Ecto neural progenitor cell (in vitro differentiated cells): Measurements from ENCODE around the gene SMIM28.
"Not testable (repeated sequence)": the region's sequence is repeated elsewhere in the genome, so short reads cannot be mapped to it uniquely, and the experiment has no call there.

ENCODE experiments used
- DNase-seq: peaks from one replicate; pipeline ENCODE4 v3.0.0-alpha.2; 2018; ENCODE audit warnings: low spot score

Gene SMIM28

DNA sequence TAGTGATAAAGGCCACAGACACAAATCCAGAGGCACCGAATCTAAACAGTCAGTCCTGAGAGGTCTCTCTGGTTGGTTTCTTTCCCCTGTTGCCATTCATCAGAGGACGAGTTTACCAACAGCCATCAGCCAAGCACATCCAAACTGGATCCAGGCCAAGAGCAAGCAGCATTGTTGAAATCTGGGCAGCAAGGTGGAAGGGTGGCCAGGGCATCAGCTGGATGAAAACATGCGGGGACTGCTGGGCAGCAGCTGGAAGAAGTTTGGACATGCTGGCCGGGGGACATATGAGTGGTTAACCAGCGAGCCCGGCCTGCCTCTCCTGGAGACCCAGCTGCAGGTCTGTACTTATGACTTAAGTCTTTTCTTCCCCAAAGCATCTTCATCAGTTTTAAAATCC lies at the start of gene SMIM28:
Gene SMIM28, plus strand, starts transcription at position 62 of the 400 bp plus-strand sequence. Its CDS starts 168 bp downstream, at position 230.
- DNase-seq = no peak

DNA sequence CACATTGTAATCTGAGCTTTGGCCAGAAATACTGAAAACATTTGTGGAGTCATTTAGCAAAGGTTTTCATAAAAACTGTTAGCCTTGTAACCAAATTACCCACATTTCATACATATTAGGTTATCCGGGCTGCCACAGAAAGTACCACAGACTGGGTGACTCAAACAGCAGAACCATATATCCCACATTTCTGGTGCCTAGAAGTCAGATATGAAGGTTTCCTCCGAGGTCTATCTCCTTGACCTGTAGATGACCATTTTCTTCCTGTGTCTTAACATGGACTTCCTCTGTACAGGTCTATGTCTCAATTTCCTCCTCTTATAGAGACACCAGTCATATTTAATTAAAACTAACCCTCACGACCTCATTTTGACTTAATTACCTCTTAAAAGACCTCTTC lies 49.5 kb upstream of the SMIM28 start:
- no peak for DNase-seq

DNA sequence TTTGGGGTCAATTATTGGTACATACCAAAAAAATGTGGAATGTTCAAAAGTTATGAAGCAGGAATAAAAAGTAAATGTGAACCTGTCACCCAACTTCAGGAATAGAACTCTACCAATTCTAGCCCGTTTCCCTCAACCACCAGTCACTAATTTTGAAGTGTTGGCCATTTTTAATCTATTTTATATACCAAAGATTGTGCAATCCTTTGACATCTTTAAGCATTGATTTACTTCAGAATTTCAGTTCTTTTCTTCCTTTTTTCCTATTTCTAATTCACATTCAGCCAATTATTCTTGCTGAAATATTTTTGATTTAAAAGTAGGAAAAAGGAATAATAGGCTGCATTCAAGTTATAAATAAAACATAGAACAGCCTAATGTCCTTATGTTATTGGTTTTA lies 46.9 kb upstream of the SMIM28 start:
- no peak for DNase-seq

DNA sequence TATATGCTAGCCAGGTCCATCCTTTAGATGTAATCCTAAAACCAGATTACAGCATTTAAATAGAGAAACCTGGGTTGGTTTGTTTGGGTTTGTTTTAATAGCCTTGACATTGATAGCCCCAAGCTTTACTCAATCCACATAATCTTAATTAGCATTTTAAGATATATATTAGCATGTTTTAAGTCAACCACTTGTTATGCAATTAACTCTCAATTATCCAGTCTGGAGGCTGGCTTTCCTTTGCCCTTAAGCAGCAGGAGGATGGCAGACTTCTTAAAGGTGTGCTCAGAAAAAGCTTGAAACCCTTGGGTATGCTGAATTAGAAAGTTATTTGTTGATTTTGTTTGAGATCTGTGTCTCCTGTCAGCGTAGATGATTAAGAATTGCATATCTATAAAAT lies 46.3 kb upstream of the SMIM28 start:
- DNase-seq = no peak

DNA sequence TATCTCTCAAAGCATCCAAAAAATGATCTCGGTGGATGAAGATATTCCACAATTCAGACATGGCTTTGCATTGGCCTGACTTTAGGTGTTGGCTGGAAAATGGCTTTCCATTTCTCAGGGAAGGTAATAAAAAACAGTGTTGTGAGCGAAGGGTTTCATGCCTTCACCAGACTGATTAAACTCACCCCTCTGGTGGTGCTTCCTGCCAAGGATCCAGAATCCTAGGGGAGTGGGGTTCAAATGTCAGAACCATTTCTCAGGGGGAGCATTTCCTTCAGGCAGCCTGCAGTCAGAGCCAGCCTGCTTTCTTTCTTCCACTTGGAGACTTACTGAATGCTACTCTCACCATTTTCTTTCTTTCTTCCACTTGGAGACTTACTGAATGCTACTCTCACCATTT lies 45.7 kb upstream of the SMIM28 start:
- DNase-seq = no peak

DNA sequence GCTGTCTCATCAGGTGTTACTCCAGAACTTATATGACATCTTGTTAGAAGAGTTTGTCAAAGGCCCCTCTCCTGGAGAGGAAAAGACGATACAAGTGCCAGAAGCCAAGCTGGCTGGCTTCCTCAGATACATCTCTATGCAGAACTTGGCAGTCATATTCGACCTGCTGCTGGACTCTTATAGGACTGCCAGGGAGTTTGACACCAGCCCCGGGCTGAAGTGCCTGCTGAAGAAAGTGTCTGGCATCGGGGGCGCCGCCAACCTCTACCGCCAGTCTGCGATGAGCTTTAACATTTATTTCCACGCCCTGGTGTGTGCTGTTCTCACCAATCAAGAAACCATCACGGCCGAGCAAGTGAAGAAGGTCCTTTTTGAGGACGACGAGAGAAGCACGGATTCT lies 43.7 kb upstream of the SMIM28 start:
- DNase-seq = no peak

DNA sequence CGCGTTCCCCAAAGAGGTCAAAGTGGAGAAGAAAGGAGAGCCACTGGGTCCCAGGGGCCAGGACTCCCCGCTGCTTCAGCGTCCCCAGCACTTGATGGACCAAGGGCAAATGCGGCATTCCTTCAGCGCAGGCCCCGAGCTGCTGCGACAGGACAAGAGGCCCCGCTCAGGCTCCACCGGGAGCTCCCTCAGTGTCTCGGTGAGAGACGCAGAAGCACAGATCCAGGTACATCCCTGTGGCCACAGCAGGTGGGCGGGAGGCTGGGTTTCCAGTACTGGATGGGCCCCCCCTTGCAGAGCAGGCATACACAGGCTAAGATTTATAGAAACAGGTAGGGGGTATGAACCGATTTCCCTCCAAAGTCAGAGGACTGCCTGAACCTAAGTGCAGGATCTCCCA lies 42.7 kb upstream of the SMIM28 start:
- DNase-seq = no peak

DNA sequence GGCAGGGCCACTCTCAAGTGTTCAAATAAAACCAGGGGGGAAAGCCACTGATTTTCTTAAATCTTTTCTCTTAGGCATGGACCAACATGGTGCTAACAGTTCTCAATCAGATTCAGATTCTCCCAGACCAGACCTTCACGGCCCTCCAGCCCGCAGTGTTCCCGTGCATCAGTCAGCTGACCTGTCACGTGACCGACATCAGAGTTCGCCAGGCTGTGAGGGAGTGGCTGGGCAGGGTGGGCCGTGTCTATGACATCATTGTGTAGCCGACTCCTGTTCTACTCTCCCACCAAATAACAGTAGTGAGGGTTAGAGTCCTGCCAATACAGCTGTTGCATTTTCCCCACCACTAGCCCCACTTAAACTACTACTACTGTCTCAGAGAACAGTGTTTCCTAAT lies 41.5 kb upstream of the SMIM28 start:
- no peak for DNase-seq

DNA sequence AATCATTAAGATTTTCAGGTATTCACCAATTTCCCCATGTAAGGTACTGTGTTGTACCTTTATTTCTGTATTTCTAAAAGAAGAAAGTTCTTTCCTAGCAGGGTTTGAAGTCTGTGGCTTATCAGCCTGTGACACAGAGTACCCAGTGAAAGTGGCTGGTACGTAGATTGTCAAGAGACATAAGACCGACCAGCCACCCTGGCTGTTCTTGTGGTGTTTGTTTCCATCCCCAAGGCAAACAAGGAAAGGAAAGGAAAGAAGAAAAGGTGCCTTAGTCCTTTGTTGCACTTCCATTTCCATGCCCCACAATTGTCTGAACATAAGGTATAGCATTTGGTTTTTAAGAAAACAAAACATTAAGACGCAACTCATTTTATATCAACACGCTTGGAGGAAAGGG lies 40.6 kb upstream of the SMIM28 start:
- DNase-seq = no peak

DNA sequence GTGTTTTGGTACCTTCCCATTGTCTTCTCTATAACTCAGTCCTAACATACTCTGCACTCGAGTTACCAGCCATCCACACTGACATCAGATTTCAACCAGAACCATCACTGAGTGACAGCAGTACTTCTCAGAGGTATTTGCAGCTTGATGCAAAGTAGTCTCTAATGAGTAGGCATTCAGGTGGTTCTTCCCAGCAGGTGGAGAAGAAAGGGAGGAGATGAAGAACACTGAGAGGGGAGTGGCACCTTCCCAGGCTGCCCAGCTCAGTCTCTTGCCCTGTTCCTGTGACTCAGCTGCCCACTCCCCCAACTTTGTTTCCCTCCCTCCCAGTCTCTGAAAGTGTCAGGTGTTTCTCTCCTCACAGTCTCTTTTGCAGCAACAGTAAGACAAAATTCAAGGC lies 38.7 kb upstream of the SMIM28 start:
- no peak for DNase-seq

DNA sequence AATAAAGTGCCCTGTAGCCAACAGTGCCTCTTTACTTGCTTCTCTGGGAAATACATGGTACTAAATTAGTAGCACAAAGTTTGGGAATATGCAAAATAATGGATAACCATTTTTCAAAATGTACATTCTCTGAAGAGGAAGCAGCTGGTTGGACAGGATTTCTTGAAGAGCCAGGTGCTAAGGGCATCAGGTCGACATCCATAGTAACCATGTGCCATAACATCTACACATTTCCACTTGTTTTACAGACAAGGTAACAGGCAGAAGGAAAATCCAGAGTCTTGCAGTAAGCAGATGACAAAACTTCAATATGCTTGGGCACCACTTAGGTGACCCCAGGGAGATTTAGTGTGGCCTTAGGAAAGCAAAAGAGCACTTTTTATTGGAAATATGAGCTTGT lies 36.5 kb upstream of the SMIM28 start:
- no peak for DNase-seq

DNA sequence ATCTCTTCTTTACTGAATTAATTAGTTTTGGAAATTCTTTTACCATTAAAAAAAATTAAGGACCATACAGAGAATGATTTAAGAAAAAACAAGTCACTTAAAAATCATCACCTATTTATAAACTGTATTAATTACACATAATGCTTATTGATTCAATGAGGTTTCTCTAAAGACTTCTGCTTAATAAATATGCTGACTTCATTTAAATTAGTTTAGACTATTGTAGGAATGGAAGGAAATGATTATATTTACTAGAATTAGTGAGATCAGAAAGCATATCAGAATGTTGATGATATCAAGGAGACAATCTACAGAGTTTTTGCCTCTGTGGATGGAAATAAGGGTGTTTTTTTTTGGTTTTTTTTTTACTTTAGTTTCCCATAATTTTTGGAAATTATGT lies 34.6 kb upstream of the SMIM28 start:
- DNase-seq = no peak

DNA sequence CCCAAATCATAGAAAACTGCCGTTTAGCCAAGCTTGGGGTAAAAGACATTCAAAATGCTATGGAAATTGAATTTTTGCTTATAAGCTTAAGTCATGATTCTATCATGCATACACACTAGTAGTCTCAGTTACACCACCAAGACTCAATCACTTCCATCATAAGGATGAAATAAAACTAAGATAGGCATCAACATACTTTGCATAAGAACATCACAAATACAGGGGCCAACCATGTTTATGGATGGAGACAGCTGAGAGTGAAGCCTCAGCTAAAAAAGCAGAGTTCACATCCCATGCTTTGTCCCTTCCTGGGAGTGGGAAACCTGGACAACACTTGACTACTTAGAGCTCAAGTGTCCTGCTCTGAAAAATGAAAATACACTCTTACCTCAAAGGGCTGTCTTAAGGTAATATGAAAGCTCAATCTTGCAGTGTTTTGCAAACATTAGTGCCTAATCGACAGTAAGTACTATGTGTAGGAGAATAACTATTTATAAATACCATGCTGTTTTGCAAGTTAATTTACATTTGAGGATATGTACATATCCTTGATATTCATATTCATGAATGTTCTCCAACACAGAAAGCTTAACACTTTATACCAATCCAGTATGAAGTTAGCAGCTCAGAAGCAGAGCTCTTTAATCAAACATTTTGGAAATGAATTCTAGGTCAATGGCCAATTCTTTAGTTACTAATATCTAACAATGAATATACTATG lies 32.0 kb upstream of the SMIM28 start:
- DNase-seq = no peak

DNA sequence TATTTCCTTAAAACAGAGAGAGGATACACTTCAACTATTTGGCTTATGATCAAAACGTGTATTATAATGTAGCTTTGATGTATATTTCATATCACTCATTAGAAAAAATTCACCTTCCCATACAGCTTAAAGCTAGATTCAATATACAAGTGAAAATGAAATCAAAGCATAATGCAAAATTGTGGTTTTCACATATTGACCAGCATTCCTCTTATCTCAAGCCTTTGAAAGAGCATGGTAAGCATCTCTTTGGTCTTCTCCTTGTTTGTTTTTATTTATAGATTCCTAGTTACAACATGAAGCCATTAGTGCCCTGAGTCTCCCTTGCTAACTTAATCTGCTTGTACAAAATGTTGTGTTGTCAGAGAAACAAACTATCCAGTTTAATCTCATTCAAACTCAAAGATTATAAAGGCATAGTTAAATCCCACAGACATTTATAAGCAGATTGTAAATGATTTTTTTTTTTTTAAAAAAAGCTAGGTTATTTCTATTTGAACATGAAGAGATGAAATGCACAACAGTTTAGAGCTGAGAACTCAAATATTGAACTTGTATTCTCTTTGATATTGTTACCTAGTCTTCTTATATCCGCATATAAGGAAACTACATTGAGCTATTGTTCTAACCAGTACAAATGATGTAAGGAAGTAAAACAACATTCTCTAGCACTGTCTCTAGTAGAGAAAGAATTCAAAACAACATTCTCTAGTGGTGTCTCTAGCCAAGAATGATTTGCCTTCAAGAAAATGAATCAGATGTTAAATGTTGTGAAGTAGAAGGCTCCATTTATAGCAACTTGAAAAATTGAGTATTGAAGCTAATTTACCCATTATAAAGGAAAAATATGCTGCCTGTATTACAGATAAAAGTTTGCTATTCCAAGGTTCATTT lies 31.2 kb upstream of the SMIM28 start:
- DNase-seq = no peak

DNA sequence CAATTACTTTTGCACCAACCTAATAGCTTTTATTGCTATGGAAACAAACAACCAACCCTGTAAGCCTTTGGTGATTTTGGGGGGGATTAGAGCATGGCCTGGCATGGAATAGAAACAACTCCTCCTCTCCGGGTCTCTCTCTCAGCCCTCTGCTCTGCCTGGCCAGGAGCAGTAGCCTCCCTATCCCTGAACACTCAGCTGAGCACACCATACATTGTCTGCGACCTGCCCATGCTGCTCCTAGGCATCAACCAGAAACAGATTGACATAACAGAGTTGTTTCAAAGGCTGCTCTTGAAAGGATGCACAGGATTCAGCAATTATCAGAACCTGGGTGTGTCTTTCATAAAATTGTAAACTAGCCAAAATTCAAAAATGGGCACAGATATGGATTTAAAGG lies 29.8 kb upstream of the SMIM28 start:
- DNase-seq = no peak

DNA sequence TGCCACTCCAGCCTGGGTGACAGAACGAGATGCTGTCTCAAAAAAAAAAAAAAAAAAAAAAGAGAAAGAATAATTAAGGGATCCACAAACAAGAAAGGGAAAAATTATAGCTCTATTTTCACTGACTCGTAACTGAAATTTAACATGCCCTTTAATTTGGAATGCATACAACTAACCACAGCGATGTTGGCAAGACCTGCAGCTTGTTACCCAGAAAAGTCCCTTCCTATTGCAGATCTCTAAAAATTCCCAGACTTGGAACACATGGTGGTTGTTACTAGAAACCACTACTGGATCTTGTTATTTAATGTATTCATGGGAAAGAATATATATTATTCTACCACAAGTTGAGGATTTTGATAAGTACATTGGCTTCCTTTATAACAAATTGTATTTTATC lies 27.8 kb upstream of the SMIM28 start:
- no peak for DNase-seq

DNA sequence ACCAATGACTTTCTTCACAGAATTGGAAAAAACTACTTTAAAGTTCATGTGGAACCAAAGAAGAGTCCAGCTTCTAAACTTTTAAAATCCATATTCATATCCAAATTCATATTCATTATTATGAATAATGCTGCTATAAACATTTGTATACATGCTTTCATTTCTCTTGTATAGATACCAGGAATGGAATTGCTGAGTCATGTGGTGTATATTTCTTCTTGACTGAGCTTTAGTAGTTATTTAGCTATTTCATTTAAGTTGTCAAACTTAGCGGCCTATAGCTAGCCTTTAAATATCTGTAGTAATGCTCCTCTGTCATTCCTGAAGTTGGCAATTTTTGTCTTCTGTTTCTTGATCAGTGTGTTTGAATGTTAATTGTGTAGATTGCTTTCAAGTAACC lies 19.8 kb upstream of the SMIM28 start:
- no peak for DNase-seq

DNA sequence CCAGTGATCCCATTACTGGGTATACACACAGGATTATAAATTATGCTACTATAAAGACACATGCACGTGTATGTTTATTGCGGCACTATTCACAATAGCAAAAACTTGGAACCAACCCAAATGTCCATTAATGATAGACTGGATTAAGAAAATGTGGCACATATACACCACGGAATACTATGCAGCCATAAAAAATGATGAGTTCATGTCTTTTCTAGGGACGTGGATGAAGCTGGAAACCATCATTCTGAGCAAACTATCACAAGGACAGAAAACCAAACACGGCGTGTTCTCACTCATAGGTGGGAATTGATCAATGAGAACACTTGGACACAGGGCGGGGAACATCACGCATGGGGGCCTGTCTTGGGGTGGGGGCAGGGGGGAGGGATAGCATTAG lies 9.0 kb upstream of the SMIM28 start:
- not testable (repeated sequence) for DNase-seq

DNA sequence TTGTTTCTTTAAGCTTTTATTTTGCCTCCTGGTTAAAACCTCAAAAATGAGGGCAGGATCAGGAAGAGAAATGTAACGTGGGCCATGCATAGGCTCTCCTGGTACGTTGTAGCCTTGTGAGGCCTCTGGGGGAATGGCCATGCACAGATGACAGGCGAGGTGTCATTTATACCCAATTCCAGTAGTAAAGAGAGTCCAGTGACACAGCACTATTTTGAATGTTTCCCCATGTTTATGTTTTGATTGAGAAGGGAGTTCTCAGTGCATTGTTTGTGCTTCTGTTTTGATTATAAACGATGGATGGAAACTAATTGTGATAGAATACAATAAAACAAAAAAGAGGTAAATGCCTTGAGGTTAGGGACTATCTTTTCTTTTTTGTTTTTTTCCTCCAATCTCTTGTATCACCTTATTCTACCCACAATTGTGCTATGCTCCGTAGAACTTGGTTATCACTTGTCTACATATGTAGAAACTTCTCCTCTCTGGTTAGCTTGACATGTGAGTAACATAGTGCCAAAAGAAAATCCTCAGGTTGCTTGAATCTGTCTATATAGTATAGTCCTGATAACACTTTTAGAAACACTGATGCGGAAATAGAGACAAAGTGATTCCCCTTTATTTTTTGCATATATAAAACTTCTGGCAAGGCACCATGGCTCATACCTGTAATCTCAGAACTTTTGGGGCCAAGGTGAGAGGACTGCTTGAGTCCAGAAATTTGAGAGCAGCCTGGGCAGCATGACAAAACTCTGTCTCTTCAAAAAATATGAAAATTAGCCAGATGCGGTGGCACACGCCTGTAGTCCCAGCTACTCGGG lies 6.9 kb upstream of the SMIM28 start:
- no peak for DNase-seq

DNA sequence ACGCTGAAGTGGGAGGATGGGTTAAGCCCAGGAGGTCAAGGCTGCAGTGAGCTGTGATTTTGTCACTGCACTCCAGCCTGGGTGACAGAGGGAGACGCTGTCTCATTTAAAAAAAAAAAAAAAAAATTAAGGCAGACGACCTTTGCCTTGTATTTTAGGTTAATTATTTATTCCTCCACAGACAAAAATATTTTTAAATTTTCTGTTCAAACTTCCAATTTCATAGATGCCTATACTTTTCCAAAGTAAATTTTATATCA lies 6.3 kb upstream of the SMIM28 start:
- DNase-seq = no peak

DNA sequence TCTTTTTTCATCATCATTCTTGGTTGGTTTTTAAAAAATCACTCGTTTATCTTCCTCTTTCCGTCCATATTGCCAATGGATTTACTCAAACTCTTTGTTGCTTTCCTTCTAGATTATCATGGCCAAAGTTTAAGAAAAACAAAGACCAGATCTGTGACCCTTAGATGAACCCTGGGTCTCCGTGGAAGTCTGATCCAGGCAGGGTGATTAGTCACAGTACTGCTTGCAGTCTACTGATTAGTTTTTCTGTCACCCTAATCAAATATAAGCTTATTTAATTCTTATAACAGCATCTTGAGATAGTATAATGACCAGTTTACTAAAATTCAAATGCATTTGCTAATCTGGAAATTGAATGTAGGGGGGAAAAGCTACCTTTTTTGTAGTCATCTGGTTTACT lies 6.0 kb upstream of the SMIM28 start:
- no peak for DNase-seq

DNA sequence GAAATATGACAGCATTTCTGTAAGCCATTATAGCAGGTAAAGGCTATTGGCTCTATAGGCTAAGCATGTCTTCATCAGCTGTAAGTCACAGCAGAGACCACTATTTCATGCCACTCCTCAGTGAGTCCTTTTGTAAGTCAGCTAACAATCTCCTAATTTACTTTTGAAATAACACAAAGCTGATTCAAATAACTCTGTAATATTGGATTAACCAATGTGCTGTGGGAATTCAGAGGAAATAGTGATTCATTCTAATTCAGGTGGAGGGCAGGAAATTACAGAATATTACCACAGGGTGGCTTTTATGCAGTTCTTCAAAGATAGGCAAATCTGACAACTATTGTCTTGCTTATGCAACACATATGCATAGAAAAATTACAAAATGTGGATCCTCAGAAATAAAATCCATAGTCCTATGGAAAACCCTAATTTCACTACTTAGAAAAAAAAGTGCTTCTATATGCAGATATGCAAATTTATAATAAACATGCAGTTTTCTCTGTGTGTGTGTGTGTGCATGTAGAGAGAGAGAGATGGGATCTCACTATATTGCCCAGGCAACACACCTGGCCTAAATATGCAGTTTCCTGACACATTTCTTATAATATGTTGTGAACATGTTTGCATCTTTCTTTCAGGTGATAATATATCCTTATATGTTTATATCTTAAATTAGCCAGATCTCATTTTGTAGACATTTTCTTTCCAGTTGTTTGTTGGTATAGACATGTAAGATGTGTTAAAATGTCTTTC lies 4.8 kb upstream of the SMIM28 start:
- DNase-seq = no peak
